Kidney epithelial cell (primary cell): Measurements from ENCODE around the gene TDRD12. TPM values are rescaled to one million over a fixed set of nuclear protein-coding genes. Genes with fewer than 3 reads are reported as not detected.

Experiments used
- DNase-seq: peaks from one replicate; pipeline ENCODE4 v3.0.0-alpha.2; 2010; ENCODE audit warnings: low read depth
- H3K27me3 ChIP-seq: 2 replicates; pipeline ENCODE4 v1.6.0; 2011; ENCODE audit warnings: low read length; ENCODE audit not compliant: control insufficient read depth, insufficient read depth
- H3K36me3 ChIP-seq: 2 replicates; pipeline ENCODE4 v1.5.1; 2011; ENCODE audit warnings: low read length; ENCODE audit not compliant: control insufficient read depth, insufficient read depth
- H3K4me3 ChIP-seq: 2 replicates; pipeline ENCODE4 v1.5.1; 2011; ENCODE audit warnings: low read depth, mild to moderate bottlenecking, control low read depth, low read length
- total RNA-seq: library from RNA; depleted of rRNA; stranded (reverse); fragments of >200 nt; gene quantifications from 2 replicates; pipeline ENCODE4 v1.2.3, GENCODE V29; 2015
- TF ChIP-seq, protein P1 (sequence below): IDR thresholded peaks from 2 replicates; pipeline ENCODE4 v1.5.1; 2011; ENCODE audit warnings: mild to moderate bottlenecking, moderate library complexity, low read length, control low read depth, inconsistent platforms; ENCODE audit not compliant: insufficient read depth, poor library complexity, severe bottlenecking

TDRD12 gene
- total RNA-seq, 1 donor from 2014 or later = 0.29 TPM

DNA sequence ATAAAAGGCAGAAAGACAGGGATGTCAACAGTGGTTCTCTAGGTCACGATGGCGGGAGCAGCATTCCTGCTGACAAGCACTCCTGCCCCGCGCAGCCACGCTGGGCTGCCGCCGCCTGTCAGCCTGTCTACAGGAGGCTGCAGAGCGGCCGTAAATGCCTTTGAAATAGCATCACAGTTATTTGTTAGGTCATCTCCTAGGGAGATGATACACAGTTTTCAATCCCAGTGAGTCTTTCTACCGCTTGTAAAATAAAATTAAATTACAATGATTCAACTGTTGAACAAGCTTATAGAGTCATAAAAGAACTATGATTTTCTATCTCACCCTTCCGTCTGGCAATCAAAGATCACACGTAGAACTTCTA lies 157.3 kb downstream of the TDRD12 start:
- no peak for DNase-seq
- peaks cover 2% of the 10 kb centered on the region for H3K36me3 ChIP-seq

More for the DNA sequence above, 157.3 kb downstream of the TDRD12 start:
- Histone ChIP-seq H3K4me3 (no peak overlapping the region), H3K27me3 (no peaks in the 10 kb centered on the region)
- TF ChIP-seq, protein P1, sequence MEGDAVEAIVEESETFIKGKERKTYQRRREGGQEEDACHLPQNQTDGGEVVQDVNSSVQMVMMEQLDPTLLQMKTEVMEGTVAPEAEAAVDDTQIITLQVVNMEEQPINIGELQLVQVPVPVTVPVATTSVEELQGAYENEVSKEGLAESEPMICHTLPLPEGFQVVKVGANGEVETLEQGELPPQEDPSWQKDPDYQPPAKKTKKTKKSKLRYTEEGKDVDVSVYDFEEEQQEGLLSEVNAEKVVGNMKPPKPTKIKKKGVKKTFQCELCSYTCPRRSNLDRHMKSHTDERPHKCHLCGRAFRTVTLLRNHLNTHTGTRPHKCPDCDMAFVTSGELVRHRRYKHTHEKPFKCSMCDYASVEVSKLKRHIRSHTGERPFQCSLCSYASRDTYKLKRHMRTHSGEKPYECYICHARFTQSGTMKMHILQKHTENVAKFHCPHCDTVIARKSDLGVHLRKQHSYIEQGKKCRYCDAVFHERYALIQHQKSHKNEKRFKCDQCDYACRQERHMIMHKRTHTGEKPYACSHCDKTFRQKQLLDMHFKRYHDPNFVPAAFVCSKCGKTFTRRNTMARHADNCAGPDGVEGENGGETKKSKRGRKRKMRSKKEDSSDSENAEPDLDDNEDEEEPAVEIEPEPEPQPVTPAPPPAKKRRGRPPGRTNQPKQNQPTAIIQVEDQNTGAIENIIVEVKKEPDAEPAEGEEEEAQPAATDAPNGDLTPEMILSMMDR = no peak

Other genes with a start within 250 kb of the TDRD12 start
- 192 and 246 TPM in 2 replicates for gene PDCD5, start 138.6 kb upstream of the TDRD12 start, total RNA-seq
- 18.8 TPM in 2 replicates for gene ANKRD27, start 44.6 kb upstream of the TDRD12 start, total RNA-seq
- 0.21 and 0.79 TPM in 2 replicates for gene RGS9BP, start 43.9 kb upstream of the TDRD12 start, total RNA-seq
- gene NUDT19, start 27.9 kb upstream of the TDRD12 start, total RNA-seq = 12.8 and 17.1 TPM in 2 replicates
- gene SLC7A9, start 150.0 kb downstream of the TDRD12 start, total RNA-seq = 3.0 TPM in 1 of 2 replicates, not detected in the other